ENCODE data around the gene MYB.
A peak's percentile ranks its signal among the peaks of the same experiment; 100 is the strongest.

Gene MYB

GRCh38 chr6:135144673-135145062 lies 36.4 kb upstream of the MYB start:
- no peaks in the 10 kb centered on the region for H3K9me3 Mint-ChIP-seq
- H3K27me3 Mint-ChIP-seq (ENCODE audit: low read depth, poor library complexity): peaks cover 17% of the 10 kb centered on the region
- no peak overlapping the region for H3K4me3 Mint-ChIP-seq
- no peak for DNase-seq
- H3K27ac Mint-ChIP-seq: no peak overlapping the region
- no peaks in the 10 kb centered on the region for H3K36me3 Mint-ChIP-seq (ENCODE audit: low read depth)
- peaks cover 28% of the 10 kb centered on the region for H3K4me1 Mint-ChIP-seq
- TF ChIP-seq CTCF (IDR thresholded peaks at IDR 0.05): no peak

- H3K27ac Mint-ChIP-seq: no peak overlapping the region
- H3K27me3 Mint-ChIP-seq (ENCODE audit: low read depth, poor library complexity): peaks cover 15% of the 10 kb centered on the region
- H3K36me3 Mint-ChIP-seq (ENCODE audit: low read depth): no peaks in the 10 kb centered on the region
- peak; percentile 56 for TF ChIP-seq CTCF (IDR thresholded peaks at IDR 0.05)
- no peaks in the 10 kb centered on the region for H3K9me3 Mint-ChIP-seq
- DNase-seq: no peak
- no peak overlapping the region for H3K4me3 Mint-ChIP-seq
- peaks cover 28% of the 10 kb centered on the region for H3K4me1 Mint-ChIP-seq
Observed at GRCh38 chr6:135145063-135145800, 35.9 kb upstream of the MYB start.

DNA sequence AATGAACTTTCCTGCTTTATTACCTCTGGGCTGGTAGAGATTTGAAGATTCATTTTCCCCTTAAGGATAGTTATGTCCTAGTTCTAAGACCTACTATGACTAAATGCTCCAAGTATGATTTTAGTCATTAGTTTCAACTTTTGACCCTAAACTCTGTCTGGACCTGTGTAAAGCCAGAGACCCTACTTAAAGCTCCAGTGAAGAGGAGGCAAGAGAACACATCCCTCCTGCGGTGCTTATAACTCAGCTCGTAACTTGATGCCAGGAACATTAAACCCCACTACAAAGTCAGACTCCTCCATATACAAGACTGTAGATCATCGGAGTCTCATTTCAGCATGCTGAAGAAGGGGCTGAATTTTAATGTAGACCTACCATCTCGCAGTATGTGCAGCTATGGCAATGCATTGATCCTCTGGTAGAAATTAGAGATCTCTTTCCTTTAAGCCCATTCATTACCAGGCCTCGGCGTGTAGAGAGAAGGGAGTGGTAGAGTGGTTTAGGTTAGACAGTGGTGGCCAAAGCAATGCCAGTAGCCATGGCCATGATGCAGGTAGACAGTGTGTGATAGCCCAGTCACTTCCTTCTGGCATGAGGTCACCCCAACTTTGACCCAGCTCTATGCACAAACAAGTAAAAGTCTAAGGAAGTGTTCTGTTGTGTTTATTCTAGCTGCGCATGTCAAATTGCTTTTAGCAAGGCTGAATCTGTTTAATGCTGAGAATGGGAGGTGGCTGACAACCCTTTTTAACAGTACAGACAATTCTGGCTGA lies 34.8 kb upstream of the MYB start:
- no peak for TF ChIP-seq CTCF (IDR thresholded peaks at IDR 0.05)
- peaks cover 7% of the 10 kb centered on the region for H3K27me3 Mint-ChIP-seq (ENCODE audit: low read depth, poor library complexity)
- no peak overlapping the region for H3K4me3 Mint-ChIP-seq
- peaks cover 28% of the 10 kb centered on the region for H3K4me1 Mint-ChIP-seq
- DNase-seq: no peak
- peaks cover 5% of the 10 kb centered on the region for H3K9me3 Mint-ChIP-seq
- H3K27ac Mint-ChIP-seq: no peak overlapping the region
- no peaks in the 10 kb centered on the region for H3K36me3 Mint-ChIP-seq (ENCODE audit: low read depth)

DNA sequence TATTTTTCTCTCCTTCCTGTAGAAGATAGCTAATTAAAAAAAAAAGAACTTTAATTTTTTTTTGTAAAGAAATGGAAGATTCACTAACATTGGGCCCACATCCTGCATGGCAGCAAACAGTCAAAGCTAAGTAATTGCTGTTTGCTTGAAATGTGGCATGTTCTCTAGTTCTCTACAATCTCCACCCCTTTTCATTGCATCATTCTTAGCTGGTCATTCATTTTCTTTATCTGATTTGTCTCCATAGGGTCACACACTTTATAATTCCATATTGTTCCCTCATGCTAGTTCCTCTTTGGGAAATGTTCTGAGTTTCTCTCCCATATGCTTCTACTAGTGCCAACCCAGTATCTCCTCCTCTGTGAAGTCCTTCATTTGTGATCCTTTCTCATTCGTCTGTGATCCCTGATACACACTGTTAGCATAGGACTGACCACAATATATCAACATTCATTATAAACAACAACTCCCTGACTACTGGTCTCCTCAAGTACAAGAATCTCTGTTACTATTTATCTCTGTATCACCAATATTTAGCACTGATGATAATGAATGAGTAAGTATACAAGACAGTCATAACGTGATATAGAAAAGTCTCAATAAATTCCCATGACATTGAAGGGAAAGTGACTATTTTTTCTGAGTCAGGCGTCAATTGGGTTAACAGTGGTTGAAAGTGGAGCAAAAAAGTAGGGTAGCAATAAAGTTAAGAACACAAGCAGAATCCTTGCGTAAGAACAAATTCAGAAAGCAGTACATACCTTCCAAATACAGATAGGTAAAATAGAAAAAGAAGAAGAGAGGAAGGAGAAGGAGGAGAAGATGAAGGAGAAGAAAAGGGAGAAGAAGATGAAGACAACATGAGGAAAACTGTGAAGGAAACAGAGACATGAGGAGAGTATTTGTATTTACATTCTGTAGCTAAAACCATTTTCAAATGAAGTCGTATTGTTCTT lies 33.2 kb upstream of the MYB start:
- H3K27ac Mint-ChIP-seq: no peak overlapping the region
- H3K4me1 Mint-ChIP-seq: peaks cover 28% of the 10 kb centered on the region
- H3K4me3 Mint-ChIP-seq: no peak overlapping the region
- peaks cover 7% of the 10 kb centered on the region for H3K27me3 Mint-ChIP-seq (ENCODE audit: low read depth, poor library complexity)
- no peaks in the 10 kb centered on the region for H3K36me3 Mint-ChIP-seq (ENCODE audit: low read depth)
- TF ChIP-seq CTCF (IDR thresholded peaks at IDR 0.05): no peak
- no peak for DNase-seq
- peaks cover 18% of the 10 kb centered on the region for H3K9me3 Mint-ChIP-seq

- no peak for DNase-seq
- no peak overlapping the region for H3K27ac Mint-ChIP-seq
- peaks cover 26% of the 10 kb centered on the region for H3K9me3 Mint-ChIP-seq
- H3K27me3 Mint-ChIP-seq (ENCODE audit: low read depth, poor library complexity): peaks cover 7% of the 10 kb centered on the region
- H3K4me3 Mint-ChIP-seq: no peak overlapping the region
- peaks cover 28% of the 10 kb centered on the region for H3K4me1 Mint-ChIP-seq
- no peaks in the 10 kb centered on the region for H3K36me3 Mint-ChIP-seq (ENCODE audit: low read depth)
- no peak for TF ChIP-seq CTCF (IDR thresholded peaks at IDR 0.05)
Observed at GRCh38 chr6:135148889-135149288, 32.2 kb upstream of the MYB start.

Measured in nephron progenitor cell (in vitro differentiated cells).